ENCODE data around the gene LPIN1. TPM values are rescaled to one million over a fixed set of nuclear protein-coding genes. Genes with fewer than 3 reads are reported as not detected.

Gene LPIN1
- total and polyA plus RNA-seq, 2 of the 13 experiments (the other 11 are each of a cell fraction or from before 2014, with no cell fraction given): 9.7 to 19.4 TPM

DNA sequence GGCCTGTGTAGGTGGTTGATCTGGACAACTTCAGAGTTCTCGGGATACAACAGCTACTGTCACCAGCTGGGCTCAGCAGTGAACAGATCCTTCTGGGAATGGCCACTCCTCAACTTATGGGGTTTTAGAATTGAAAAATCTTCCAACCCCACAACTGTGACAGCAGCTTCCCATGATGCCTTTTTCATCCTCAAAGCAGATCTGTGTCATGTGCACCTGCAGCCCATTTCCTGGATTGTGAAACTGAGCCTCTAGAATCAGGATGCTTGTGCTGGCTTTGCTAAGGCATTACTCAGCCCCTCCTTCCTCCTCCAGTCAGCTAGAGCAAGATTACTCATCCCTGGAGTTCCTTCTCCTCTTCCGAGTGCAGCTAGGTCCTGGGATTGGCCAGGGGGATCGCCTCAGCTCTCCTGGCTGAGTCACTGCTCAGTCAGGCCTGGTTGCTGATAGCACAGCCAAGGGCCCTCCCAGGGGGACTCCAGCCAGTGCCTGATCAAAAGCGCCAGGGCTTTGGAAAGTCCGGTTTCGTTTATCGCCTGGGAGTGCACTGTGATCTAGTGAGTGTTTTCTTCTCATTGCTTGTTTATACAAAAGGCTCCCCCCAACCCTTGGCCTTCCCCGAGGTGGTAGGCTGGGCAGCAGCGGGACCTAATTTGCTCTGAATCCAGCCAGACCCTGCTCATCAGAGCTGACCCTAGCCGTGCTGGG lies 2.4 kb upstream of the LPIN1 start (continued):
- TF ChIP-seq ZNF790 (CRISPR knock-in tag; IDR thresholded peaks at IDR 0.05; ENCODE audit: borderline replicate concordance): no peak
- peak; percentile 69; the same call in 1 of the 2 replicates for TF ChIP-seq FOXK1 (CRISPR knock-in tag; IDR thresholded peaks at IDR 0.05; ENCODE audit: borderline replicate concordance, low read depth)
- no peak for TF ChIP-seq THYN1 (CRISPR knock-in tag; IDR thresholded peaks at IDR 0.05; ENCODE audit: borderline replicate concordance, low read depth)
- TF ChIP-seq SMAD3 (CRISPR knock-in tag; IDR thresholded peaks at IDR 0.05): peak; percentile 90
- TF ChIP-seq MLLT10 (CRISPR knock-in tag; IDR thresholded peaks at IDR 0.05): no peak
- peak; percentile 75 for TF ChIP-seq NR2C2 (CRISPR knock-in tag; IDR thresholded peaks at IDR 0.05; ENCODE audit: borderline replicate concordance)
- TF ChIP-seq JDP2 (CRISPR knock-in tag; IDR thresholded peaks at IDR 0.05; ENCODE audit: borderline replicate concordance): no peak
- TF ChIP-seq ETV5 (CRISPR knock-in tag; IDR thresholded peaks at IDR 0.05; ENCODE audit: borderline replicate concordance): peak; percentile 74; the same call in 1 of the 2 replicates
- TF ChIP-seq NCOR1 (IDR thresholded peaks at IDR 0.05; ENCODE audit: borderline replicate concordance, low read length): 0 out of 2 replicates have a peak, but pooled peaks have one; percentile 22
- TF ChIP-seq TBX3 (IDR thresholded peaks at IDR 0.05; ENCODE audit: borderline replicate concordance): no peak
- TF ChIP-seq ZNF614 (CRISPR knock-in tag; IDR thresholded peaks at IDR 0.05; ENCODE audit: borderline replicate concordance): peak; percentile 66; the same call in 1 of the 2 replicates
- TF ChIP-seq RXRB (CRISPR knock-in tag; IDR thresholded peaks at IDR 0.05; ENCODE audit: borderline replicate concordance): peak; percentile 76; the same call in 1 of the 2 replicates
- TF ChIP-seq, protein P1, sequence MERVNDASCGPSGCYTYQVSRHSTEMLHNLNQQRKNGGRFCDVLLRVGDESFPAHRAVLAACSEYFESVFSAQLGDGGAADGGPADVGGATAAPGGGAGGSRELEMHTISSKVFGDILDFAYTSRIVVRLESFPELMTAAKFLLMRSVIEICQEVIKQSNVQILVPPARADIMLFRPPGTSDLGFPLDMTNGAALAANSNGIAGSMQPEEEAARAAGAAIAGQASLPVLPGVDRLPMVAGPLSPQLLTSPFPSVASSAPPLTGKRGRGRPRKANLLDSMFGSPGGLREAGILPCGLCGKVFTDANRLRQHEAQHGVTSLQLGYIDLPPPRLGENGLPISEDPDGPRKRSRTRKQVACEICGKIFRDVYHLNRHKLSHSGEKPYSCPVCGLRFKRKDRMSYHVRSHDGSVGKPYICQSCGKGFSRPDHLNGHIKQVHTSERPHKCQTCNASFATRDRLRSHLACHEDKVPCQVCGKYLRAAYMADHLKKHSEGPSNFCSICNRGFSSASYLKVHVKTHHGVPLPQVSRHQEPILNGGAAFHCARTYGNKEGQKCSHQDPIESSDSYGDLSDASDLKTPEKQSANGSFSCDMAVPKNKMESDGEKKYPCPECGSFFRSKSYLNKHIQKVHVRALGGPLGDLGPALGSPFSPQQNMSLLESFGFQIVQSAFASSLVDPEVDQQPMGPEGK (CRISPR knock-in tag; IDR thresholded peaks at IDR 0.05): peak; percentile 60
- no peak for TF ChIP-seq ZNF253 (CRISPR knock-in tag; IDR thresholded peaks at IDR 0.05; ENCODE audit: borderline replicate concordance)
- TF ChIP-seq, protein P2, sequence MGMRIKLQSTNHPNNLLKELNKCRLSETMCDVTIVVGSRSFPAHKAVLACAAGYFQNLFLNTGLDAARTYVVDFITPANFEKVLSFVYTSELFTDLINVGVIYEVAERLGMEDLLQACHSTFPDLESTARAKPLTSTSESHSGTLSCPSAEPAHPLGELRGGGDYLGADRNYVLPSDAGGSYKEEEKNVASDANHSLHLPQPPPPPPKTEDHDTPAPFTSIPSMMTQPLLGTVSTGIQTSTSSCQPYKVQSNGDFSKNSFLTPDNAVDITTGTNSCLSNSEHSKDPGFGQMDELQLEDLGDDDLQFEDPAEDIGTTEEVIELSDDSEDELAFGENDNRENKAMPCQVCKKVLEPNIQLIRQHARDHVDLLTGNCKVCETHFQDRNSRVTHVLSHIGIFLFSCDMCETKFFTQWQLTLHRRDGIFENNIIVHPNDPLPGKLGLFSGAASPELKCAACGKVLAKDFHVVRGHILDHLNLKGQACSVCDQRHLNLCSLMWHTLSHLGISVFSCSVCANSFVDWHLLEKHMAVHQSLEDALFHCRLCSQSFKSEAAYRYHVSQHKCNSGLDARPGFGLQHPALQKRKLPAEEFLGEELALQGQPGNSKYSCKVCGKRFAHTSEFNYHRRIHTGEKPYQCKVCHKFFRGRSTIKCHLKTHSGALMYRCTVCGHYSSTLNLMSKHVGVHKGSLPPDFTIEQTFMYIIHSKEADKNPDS (CRISPR knock-in tag; IDR thresholded peaks at IDR 0.05): peak; percentile 87; the same call in 1 of the 2 replicates
- TF ChIP-seq GATAD1 (CRISPR knock-in tag; IDR thresholded peaks at IDR 0.05): peak; percentile 48; the same call in 1 of the 2 replicates
- TF ChIP-seq XRCC5 (optimal IDR thresholded peaks at IDR 0.05; ENCODE audit: low read length): peak; percentile 98
- TF ChIP-seq, protein P3, sequence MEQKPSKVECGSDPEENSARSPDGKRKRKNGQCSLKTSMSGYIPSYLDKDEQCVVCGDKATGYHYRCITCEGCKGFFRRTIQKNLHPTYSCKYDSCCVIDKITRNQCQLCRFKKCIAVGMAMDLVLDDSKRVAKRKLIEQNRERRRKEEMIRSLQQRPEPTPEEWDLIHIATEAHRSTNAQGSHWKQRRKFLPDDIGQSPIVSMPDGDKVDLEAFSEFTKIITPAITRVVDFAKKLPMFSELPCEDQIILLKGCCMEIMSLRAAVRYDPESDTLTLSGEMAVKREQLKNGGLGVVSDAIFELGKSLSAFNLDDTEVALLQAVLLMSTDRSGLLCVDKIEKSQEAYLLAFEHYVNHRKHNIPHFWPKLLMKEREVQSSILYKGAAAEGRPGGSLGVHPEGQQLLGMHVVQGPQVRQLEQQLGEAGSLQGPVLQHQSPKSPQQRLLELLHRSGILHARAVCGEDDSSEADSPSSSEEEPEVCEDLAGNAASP (CRISPR knock-in tag; IDR thresholded peaks at IDR 0.05; ENCODE audit: borderline replicate concordance): no peak
- no peak for TF ChIP-seq ZNF484 (CRISPR knock-in tag; IDR thresholded peaks at IDR 0.05; ENCODE audit: borderline replicate concordance, low read depth)
- 0 out of 2 replicates have a peak, but pooled peaks have one; percentile 25 for TF ChIP-seq NFKBIZ (CRISPR knock-in tag; IDR thresholded peaks at IDR 0.05)
- TF ChIP-seq DNMT1 (CRISPR knock-in tag; IDR thresholded peaks at IDR 0.05): peak; percentile 88; the same call in 1 of the 2 replicates
- TF ChIP-seq ZNF773 (CRISPR knock-in tag; IDR thresholded peaks at IDR 0.05; ENCODE audit: borderline replicate concordance): no peak
- peak; percentile 35; the same call in 1 of the 2 replicates for TF ChIP-seq MAFG (CRISPR knock-in tag; IDR thresholded peaks at IDR 0.05)
- no peak for TF ChIP-seq HOXA9 (CRISPR knock-in tag; IDR thresholded peaks at IDR 0.05; ENCODE audit: borderline replicate concordance)
- no peak for TF ChIP-seq ZFAT (CRISPR knock-in tag; conservative IDR thresholded peaks at IDR 0.05)
